ENCODE results near the gene SUSD1.

GRCh38 chr9:112115970-112116753 lies 58.9 kb downstream of the SUSD1 start:
- TF ChIP-seq, protein P1, sequence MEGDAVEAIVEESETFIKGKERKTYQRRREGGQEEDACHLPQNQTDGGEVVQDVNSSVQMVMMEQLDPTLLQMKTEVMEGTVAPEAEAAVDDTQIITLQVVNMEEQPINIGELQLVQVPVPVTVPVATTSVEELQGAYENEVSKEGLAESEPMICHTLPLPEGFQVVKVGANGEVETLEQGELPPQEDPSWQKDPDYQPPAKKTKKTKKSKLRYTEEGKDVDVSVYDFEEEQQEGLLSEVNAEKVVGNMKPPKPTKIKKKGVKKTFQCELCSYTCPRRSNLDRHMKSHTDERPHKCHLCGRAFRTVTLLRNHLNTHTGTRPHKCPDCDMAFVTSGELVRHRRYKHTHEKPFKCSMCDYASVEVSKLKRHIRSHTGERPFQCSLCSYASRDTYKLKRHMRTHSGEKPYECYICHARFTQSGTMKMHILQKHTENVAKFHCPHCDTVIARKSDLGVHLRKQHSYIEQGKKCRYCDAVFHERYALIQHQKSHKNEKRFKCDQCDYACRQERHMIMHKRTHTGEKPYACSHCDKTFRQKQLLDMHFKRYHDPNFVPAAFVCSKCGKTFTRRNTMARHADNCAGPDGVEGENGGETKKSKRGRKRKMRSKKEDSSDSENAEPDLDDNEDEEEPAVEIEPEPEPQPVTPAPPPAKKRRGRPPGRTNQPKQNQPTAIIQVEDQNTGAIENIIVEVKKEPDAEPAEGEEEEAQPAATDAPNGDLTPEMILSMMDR (IDR thresholded peaks at IDR 0.05; ENCODE audit: poor library complexity, severe bottlenecking) = no peak
- TF ChIP-seq REST (IDR thresholded peaks at IDR 0.05; ENCODE audit: borderline replicate concordance) (no peak), EZH2 (IDR thresholded peaks at IDR 0.05; ENCODE audit: borderline replicate concordance, insufficient read depth, low read length, poor library complexity, severe bottlenecking) (no peak), SMC3 (conservative IDR thresholded peaks at IDR 0.05; ENCODE audit: poor library complexity) (no peak), EP300 (conservative IDR thresholded peaks at IDR 0.05; ENCODE audit: poor library complexity, severe bottlenecking) (no peak), RAD21 (conservative IDR thresholded peaks at IDR 0.05) (no peak), POLR2AphosphoS5 (IDR thresholded peaks at IDR 0.05) (no peak)

Measured in neural cell (in vitro differentiated cells).